ENCODE measurements around the gene RYR3. TPM values are rescaled to one million over a fixed set of nuclear protein-coding genes. Genes with fewer than 3 reads are reported as not detected.
"Not testable (repeated sequence)": the region's sequence is repeated elsewhere in the genome, so short reads cannot be mapped to it uniquely, and the experiment has no call there.

RYR3 gene
- total RNA-seq, 1 donor from 2014 or later: 0.75 TPM

DNA sequence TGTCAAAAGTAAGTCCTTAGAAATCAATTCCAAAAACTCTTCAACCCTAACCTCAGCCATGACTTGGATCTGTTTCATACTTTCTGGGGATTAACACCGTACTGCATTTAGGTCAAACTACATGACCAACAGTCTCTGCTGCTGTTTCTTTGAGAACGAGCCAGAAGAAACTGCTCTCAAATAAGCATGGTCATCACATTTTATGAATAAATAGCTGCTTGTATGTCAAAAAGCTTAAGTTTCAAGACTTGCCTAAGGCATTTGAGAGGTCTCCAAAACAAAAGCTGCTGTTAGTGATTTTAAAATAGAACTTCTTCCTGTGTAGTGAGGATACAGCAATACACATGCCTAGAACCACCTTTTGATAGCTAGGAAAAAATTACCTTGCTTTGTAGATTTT lies 491.2 kb downstream of the RYR3 start:
- TF ChIP-seq, protein P1, sequence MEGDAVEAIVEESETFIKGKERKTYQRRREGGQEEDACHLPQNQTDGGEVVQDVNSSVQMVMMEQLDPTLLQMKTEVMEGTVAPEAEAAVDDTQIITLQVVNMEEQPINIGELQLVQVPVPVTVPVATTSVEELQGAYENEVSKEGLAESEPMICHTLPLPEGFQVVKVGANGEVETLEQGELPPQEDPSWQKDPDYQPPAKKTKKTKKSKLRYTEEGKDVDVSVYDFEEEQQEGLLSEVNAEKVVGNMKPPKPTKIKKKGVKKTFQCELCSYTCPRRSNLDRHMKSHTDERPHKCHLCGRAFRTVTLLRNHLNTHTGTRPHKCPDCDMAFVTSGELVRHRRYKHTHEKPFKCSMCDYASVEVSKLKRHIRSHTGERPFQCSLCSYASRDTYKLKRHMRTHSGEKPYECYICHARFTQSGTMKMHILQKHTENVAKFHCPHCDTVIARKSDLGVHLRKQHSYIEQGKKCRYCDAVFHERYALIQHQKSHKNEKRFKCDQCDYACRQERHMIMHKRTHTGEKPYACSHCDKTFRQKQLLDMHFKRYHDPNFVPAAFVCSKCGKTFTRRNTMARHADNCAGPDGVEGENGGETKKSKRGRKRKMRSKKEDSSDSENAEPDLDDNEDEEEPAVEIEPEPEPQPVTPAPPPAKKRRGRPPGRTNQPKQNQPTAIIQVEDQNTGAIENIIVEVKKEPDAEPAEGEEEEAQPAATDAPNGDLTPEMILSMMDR (conservative IDR thresholded peaks at IDR 0.05; ENCODE audit: low read depth, low read length): no peak
- DNase-seq (ENCODE audit: low read depth): no peak
- no peak overlapping the region for H3K4me3 ChIP-seq (ENCODE audit: low read depth, low read length)

DNA sequence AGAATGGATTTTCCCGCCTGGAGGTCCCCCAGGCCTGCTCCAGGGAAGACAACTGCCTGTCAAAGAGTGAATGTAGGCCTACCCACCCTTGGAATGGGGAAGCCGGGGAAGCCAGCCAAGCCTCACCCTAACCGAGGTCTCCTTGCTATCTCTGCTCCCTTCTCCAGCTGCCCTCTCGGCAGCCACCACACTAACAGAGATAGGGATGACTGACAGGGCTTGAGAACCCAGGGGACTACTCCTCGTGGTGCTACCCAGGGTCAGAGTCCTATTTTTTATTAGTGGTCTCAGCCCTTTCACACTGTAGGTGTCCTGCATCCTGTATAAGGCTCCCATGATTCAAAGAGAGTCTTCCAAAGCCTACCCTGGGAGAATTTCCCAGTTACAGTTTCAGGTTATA lies 496.9 kb downstream of the RYR3 start:
- TF ChIP-seq, protein P1 (conservative IDR thresholded peaks at IDR 0.05; ENCODE audit: low read depth, low read length): no peak

DNA sequence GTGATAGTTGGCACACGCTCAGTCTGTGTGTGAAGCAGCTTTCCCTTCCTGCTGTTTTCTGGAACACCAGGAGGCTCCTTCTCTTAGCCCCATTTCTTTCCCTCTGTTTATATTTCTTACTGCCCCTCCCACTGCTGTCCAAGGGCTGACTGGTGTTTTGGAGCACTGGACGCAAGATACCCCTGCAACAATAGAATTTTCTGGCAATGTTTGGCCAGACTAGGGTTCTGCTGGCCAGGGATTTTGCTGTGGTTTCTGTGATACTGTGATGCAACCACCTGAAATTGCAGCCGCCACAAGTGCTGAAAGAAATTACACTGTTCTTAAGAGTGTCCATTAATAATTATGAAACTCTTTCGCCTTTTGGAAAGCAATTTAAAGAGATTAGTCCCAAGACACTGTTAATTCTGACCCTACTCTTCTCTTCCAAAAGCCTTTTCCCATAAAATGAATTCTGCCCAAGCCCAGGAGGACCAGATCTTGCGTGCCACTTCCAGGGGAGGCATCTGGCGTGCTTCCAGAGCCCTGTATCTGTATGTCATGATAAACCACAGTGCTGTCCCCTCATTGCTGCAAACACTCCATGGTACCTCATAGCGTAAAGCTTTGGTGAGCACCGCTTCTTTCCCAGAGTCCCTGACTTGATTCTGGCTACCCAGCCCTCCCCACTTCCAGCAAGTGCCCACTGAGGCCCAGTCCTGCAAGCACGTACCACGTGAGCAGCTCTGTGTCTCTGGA lies 498.1 kb downstream of the RYR3 start:
- TF ChIP-seq, protein P1 (conservative IDR thresholded peaks at IDR 0.05; ENCODE audit: low read depth, low read length): no peak
- H3K4me3 ChIP-seq (ENCODE audit: low read depth, low read length): no peak overlapping the region
- no peak for DNase-seq (ENCODE audit: low read depth)

More for the DNA sequence above, 496.9 kb downstream of the RYR3 start:
- DNase-seq (ENCODE audit: low read depth): no peak
- H3K4me3 ChIP-seq (ENCODE audit: low read depth, low read length): no peak overlapping the region

DNA sequence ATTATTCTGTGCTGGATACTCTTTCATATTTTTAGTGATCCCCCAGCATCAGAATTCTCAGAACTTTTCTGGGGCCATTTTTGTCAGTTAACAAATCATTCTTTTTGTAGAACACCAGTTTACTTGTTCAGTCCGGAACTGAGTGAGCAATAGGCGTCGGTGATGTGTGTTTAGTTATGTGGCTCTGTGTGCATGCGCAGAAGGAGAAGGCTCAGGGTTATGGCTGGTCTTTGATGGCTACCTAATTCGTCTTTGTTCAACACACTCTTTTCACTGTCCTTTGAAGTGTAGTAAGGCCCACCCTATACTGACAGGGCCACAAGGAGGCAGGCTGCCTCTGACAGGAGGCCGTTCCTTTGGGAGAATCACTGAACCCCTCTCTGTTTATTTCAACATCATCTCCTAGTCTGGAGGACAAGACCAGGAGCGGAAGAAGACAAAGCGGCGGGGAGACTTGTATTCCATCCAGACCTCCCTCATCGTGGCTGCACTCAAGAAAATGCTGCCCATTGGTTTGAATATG lies 499.4 kb downstream of the RYR3 start:
- TF ChIP-seq, protein P1 (conservative IDR thresholded peaks at IDR 0.05; ENCODE audit: low read depth, low read length): no peak
- no peak for DNase-seq (ENCODE audit: low read depth)
- no peak overlapping the region for H3K4me3 ChIP-seq (ENCODE audit: low read depth, low read length)

DNA sequence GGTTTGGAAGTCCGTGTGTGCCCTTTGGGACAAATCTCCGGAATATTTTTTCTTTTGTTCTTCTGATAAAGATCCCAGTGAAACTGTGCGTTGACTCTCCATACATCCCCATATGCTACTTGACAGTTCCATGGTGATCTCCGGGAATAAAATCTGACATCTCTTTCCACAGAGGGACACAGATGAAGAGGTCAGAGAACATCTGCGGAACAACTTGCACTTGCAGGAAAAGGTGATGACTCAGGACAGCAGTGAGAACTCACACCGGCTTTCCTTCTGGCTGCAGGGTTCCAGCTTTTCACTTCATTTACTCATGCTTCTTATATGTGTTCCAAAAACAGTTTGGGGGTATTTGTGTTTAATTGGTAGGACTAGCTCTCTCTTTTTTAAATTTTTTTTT lies 500.0 kb downstream of the RYR3 start:
- no peak for DNase-seq (ENCODE audit: low read depth)
- no peak overlapping the region for H3K4me3 ChIP-seq (ENCODE audit: low read depth, low read length)
- TF ChIP-seq, protein P1 (conservative IDR thresholded peaks at IDR 0.05; ENCODE audit: low read depth, low read length): no peak

DNA sequence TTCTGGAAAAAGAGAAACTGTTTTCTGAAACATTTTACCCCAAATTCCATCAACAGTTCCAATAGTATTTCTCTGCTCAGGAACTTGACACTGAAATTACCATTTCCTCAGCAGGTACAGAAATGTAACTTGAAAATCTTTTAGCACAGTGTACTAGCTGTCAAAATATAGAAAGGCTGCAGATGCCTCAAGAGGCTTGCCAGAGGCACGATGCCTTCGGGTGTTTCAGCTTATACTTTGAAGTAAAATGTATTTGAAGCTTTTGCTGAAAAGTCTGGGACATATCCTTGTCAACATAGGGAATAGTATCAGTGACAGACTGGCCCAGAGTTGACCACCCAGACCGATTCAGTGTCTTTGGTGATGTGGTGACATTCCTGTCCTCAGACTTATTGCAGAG lies 503.1 kb downstream of the RYR3 start:
- TF ChIP-seq, protein P1 (conservative IDR thresholded peaks at IDR 0.05; ENCODE audit: low read depth, low read length): no peak
- DNase-seq (ENCODE audit: low read depth): no peak
- H3K4me3 ChIP-seq (ENCODE audit: low read depth, low read length): no peak overlapping the region

DNA sequence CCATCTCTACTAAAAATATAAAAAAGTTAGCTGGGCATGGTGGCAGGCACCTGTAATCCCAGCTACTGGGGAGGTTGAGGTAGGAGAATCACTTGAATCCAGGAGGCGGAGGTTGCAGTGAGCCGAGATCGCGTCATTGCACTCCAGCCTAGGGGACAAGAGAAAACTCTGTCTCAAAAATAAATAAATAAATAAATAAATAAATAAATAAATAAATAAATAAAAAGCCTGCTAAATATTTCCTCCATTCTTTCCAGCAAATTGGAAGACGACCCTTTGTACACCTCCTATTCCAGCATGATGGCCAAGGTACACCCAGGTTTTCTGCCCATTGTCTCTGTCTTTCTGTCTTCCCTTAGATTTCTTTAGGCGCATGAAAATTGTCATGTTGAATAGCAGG lies 508.7 kb downstream of the RYR3 start:
- not testable (repeated sequence) for H3K4me3 ChIP-seq (ENCODE audit: low read depth, low read length); DNase-seq (ENCODE audit: low read depth)

All from epithelial cell of proximal tubule (primary cell).